B cell (primary cell): ENCODE measurements around the gene ITPK1.

ENCODE experiments used
- CTCF ChIP-seq: fragments of 200-600 bp; IDR thresholded peaks from one replicate; pipeline ENCODE4 v1.8.0; 2022; ENCODE audit warnings: antibody characterized with exemption, mild to moderate bottlenecking
- EZH2 ChIP-seq: IDR thresholded peaks from 2 replicates; pipeline ENCODE4 v1.6.1; 2012; ENCODE audit warnings: borderline replicate concordance, low read depth, mild to moderate bottlenecking, moderate library complexity, low read length; ENCODE audit not compliant: insufficient read depth, poor library complexity, severe bottlenecking

GRCh38 chr14:93105362-93105761 is 10.4 kb downstream of the ITPK1 start:
- TF ChIP-seq CTCF = no peak
- no peak for TF ChIP-seq EZH2
